ENCODE data around the gene ARHGEF37. TPM values are rescaled to one million over a fixed set of nuclear protein-coding genes. Genes with fewer than 3 reads are reported as not detected.

ARHGEF37 gene
- total RNA-seq, 1 experiment from 2014 or later, result 0.42 TPM

DNA sequence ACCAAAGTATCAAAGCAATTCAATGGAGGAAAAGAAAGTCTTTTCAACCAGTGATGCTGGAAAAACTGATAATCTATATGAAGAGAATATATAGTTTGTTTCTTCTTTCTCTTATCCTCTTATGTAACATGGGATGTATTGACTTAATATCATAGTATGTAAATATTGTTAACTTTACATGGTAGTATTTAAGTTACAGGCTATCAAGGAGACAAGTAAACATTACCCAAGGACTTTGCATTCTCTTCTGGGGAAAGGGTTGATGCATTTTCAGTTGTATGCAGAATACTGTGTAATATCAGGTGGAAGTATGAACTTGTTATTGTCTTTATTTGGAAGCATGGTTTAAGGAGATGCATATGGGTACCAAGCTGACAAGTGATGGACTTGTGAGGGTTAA, 9.1 kb upstream of the ARHGEF37 start:
- Histone ChIP-seq H3K23me2 (ENCODE audit: insufficient read length, low read depth, low read length, poor library complexity, severe bottlenecking) (no peaks in the 10 kb centered on the region), H2BK12ac (ENCODE audit: insufficient read length, low read depth, low read length) (no peak overlapping the region), H2BK5ac (ENCODE audit: insufficient read length, low read length) (no peak overlapping the region), H3K4ac (ENCODE audit: low read depth, low read length) (no peak overlapping the region), H3K79me1 (ENCODE audit: insufficient read depth, low read depth, low read length, poor library complexity, severe bottlenecking) (no peaks in the 10 kb centered on the region), H4K20me1 (ENCODE audit: control insufficient read depth, insufficient read depth, insufficient read length) (no peaks in the 10 kb centered on the region), H3K56ac (ENCODE audit: insufficient read length, low read depth, low read length) (no peak overlapping the region), H3K27me3 (ENCODE audit: insufficient read depth, low read length) (no peaks in the 10 kb centered on the region), H3K27ac (ENCODE audit: insufficient read length, low read depth, low read length) (no peak overlapping the region), H3T11ph (ENCODE audit: low read length) (no peak overlapping the region), H3K18ac (ENCODE audit: insufficient read length, low read depth, low read length) (no peak overlapping the region), H3K9ac (ENCODE audit: extremely low read depth, insufficient read length, low read length) (no peak overlapping the region), H2AFZ (ENCODE audit: low read length) (no peak overlapping the region), H3K23ac (ENCODE audit: insufficient read length, low read depth, low read length) (no peak overlapping the region), H3K4me2 (ENCODE audit: insufficient read depth, insufficient read length, low read length) (no peak overlapping the region), H3K9me3 (ENCODE audit: control insufficient read depth, low read depth, low read length) (no peaks in the 10 kb centered on the region), H2BK15ac (ENCODE audit: low read depth, low read length) (no peak overlapping the region), H2BK20ac (ENCODE audit: low read depth, low read length, poor library complexity, severe bottlenecking) (no peak overlapping the region), H3K4me1 (ENCODE audit: insufficient read depth, low read length) (no peaks in the 10 kb centered on the region), H3K79me2 (ENCODE audit: insufficient read depth, low read length) (no peaks in the 10 kb centered on the region; the same call in 1 of the 2 replicates), H4K5ac (ENCODE audit: insufficient read length, low read depth, low read length) (no peak overlapping the region), H4K8ac (replicated peaks; ENCODE audit: insufficient read length, low read depth, low read length) (no peak overlapping the region), H4K91ac (ENCODE audit: insufficient read length, low read depth, low read length) (no peak overlapping the region), H3K14ac (ENCODE audit: insufficient read depth, low read length) (no peak overlapping the region), H2AK5ac (ENCODE audit: insufficient read length, low read length) (no peak overlapping the region), H2BK120ac (ENCODE audit: low read depth, low read length, poor library complexity, severe bottlenecking) (no peak overlapping the region)
- Mint-ChIP-seq H3K27me3 (ENCODE audit: low read depth) (no peaks in the 10 kb centered on the region), H3K9me3 (no peaks in the 10 kb centered on the region), H3K4me3 (no peak overlapping the region), H3K36me3 (ENCODE audit: insufficient read depth in 1 of 3, low read depth in 3 of 3) (no peaks in the 10 kb centered on the region), H3K27ac (no peak overlapping the region), H3K4me1 (no peaks in the 10 kb centered on the region)
- DNase-seq, result no peak
- TF ChIP-seq CTCF (conservative IDR thresholded peaks at IDR 0.05), result no peak
